WTC11 (cell line): Measurements from ENCODE around the gene CLMP. TPM values are rescaled to one million over a fixed set of nuclear protein-coding genes. Genes with fewer than 3 reads are reported as not detected.

ENCODE experiments used
- ATAC-seq: fragments of 200-7000 bp; cut with Tn5 transposase; 2 replicates; pipeline ENCODE4 v1.10.0; 2021; ENCODE audit warnings: mild to moderate bottlenecking, moderate library complexity
- CTCF ChIA-PET: fragments of 300-600 bp; sonication (Branson Sonifier 250); formaldehyde crosslinking; loops from one replicate; lab custom pipeline; 2021; ENCODE audit warnings: antibody characterized with exemption; lab: Charles Lee
- POLR2A ChIA-PET: fragments of 350-600 bp; sonication (Branson Sonifier 250); formaldehyde crosslinking; loops from one replicate; lab custom pipeline; 2021; ENCODE audit warnings: antibody characterized with exemption; lab: Charles Lee
- DNase-seq: peaks from one replicate; pipeline ENCODE4 v3.0.0; 2021; ENCODE audit warnings: low spot score
- H3K27ac Mint-ChIP-seq: 2 replicates; pipeline ENCODE4 v1.8.0; 2021; ENCODE audit warnings: mixed read lengths
- H3K27me3 Mint-ChIP-seq: 2 replicates; pipeline ENCODE4 v1.8.0; 2021; ENCODE audit warnings: low read depth, mild to moderate bottlenecking, moderate library complexity, mixed read lengths
- H3K36me3 Mint-ChIP-seq: 2 replicates; pipeline ENCODE4 v1.8.0; 2021; ENCODE audit warnings: mixed read lengths
- H3K4me1 Mint-ChIP-seq: 2 replicates; pipeline ENCODE4 v1.8.0; 2022; ENCODE audit warnings: mixed read lengths
- H3K4me3 Mint-ChIP-seq: 2 replicates; pipeline ENCODE4 v1.8.0; 2021; ENCODE audit warnings: mild to moderate bottlenecking, moderate library complexity, mixed read lengths
- H3K9me3 Mint-ChIP-seq: 2 replicates; pipeline ENCODE4 v1.8.0; 2021; ENCODE audit warnings: mixed read lengths
- ATF1 ChIP-seq: sonication (generic); formaldehyde crosslinking; IDR thresholded peaks from 2 replicates; pipeline ENCODE4 v1.8.1; 2023; ENCODE audit warnings: mild to moderate bottlenecking, moderate library complexity, missing genetic modification reagents
- GTF2I ChIP-seq: fragments of 250-450 bp; sonication (Bioruptor Pico); conservative IDR thresholded peaks from 2 replicates; pipeline ENCODE4 v1.4.0; 2021; ENCODE audit warnings: mild to moderate bottlenecking
- HMGA2 ChIP-seq: fragments of 250-450 bp; sonication (Bioruptor Pico); IDR thresholded peaks from 2 replicates; pipeline ENCODE4 v1.4.0; 2021; ENCODE audit warnings: mild to moderate bottlenecking, moderate library complexity
- JUN ChIP-seq: sonication (generic); formaldehyde crosslinking; IDR thresholded peaks from 2 replicates; pipeline ENCODE4 v1.8.0; 2023; ENCODE audit warnings: mild to moderate bottlenecking, missing genetic modification reagents
- NR1H2 ChIP-seq: sonication (generic); formaldehyde crosslinking; IDR thresholded peaks from 2 replicates; pipeline ENCODE4 v1.9.0; 2021; ENCODE audit warnings: mild to moderate bottlenecking, moderate library complexity, missing genetic modification reagents
- ZNF219 ChIP-seq: sonication (generic); formaldehyde crosslinking; IDR thresholded peaks from 2 replicates; pipeline ENCODE4 v1.8.0; 2023; ENCODE audit warnings: missing genetic modification reagents, mild to moderate bottlenecking, borderline replicate concordance
- ZNF416 ChIP-seq: fragments of 250-450 bp; sonication (Bioruptor Pico); IDR thresholded peaks from 2 replicates; pipeline ENCODE4 v1.9.0; 2021; ENCODE audit warnings: mild to moderate bottlenecking, inconsistent platforms
- total RNA-seq: library from RNA; stranded (reverse); gene quantifications from 3 replicates; pipeline ENCODE4 v1.2.3, GENCODE V29; 2021
- TF ChIP-seq, protein P1 (sequence below): sonication (generic); formaldehyde crosslinking; IDR thresholded peaks from 2 replicates; pipeline ENCODE4 v1.8.1; 2023; ENCODE audit warnings: mild to moderate bottlenecking, missing genetic modification reagents
- TF ChIP-seq, protein P2 (sequence below): fragments of 250-450 bp; sonication (Bioruptor Pico); IDR thresholded peaks from 2 replicates; pipeline ENCODE4 v2.1.2; 2022; ENCODE audit warnings: mild to moderate bottlenecking, moderate library complexity
- TF ChIP-seq, protein P3 (sequence below): sonication (generic); formaldehyde crosslinking; IDR thresholded peaks from 2 replicates; pipeline ENCODE4 v1.8.0; 2022; ENCODE audit warnings: mild to moderate bottlenecking, missing genetic modification reagents
- TF ChIP-seq, protein P4 (sequence below): fragments of 250-450 bp; sonication (Bioruptor Pico); IDR thresholded peaks from 2 replicates; pipeline ENCODE4 v1.9.0; 2021; ENCODE audit warnings: mild to moderate bottlenecking
- TF ChIP-seq, protein P5 (sequence below): fragments of 250-450 bp; sonication (Bioruptor Pico); IDR thresholded peaks from 2 replicates; pipeline ENCODE4 v1.8.0; 2021; ENCODE audit warnings: mild to moderate bottlenecking
- TF ChIP-seq, protein P6 (sequence below): sonication (generic); formaldehyde crosslinking; IDR thresholded peaks from 2 replicates; pipeline ENCODE4 v1.8.0; 2022; ENCODE audit warnings: mild to moderate bottlenecking, missing genetic modification reagents
- TF ChIP-seq, protein P7 (sequence below): sonication (generic); formaldehyde crosslinking; IDR thresholded peaks from 2 replicates; pipeline ENCODE4 v1.8.1; 2022; ENCODE audit warnings: mild to moderate bottlenecking, moderate library complexity, missing genetic modification reagents

The CLMP gene
- total RNA-seq, 1 experiment from 2014 or later: 20.0 TPM

DNA sequence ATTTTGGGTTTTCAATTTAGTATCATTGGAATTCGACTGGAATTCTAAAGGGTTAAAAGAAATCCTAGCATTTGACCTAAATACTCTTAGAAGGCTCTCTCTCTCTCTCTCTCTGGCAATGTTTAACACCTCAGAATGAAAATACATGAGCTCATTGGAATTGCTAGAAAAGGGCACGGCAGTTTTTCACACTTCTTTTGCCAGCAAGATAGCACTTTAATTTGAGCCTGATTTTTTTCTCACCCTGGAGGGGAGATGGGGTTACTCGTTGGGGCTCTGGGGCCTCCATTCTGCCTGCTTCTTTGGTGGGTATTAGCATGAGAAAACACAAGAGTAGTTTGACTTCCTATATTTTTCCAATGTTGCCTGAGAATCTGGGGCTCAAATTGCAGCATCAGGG is 22.8 kb upstream of the CLMP start:
- ChIA-PET POLR2A (interaction anchor here (0.5 kb wide), 1 partner anchor 248 kb away, joined by 4 read pairs; no protein-coding TSS in a partner anchor), CTCF (interaction anchor here (1.0 to 3.4 kb wide), 4 partner anchors 17 to 190 kb away, joined by 3 to 11 read pairs (median 6); no protein-coding TSS in a partner anchor)
- DNase-seq (no peak), ATAC-seq (peak; percentile 46)
- H3K36me3 Mint-ChIP-seq: no peaks in the 10 kb centered on the region
- peak overlapping the region; percentile 84 for H3K27ac Mint-ChIP-seq
- H3K9me3 Mint-ChIP-seq: peaks cover 24% of the 10 kb centered on the region
- peaks cover 45% of the 10 kb centered on the region for H3K4me1 Mint-ChIP-seq
- no peaks in the 10 kb centered on the region; the same call in 1 of the 2 replicates for H3K27me3 Mint-ChIP-seq
- TF ChIP-seq HMGA2 (CRISPR knock-in tag) (no peak), GTF2I (CRISPR knock-in tag) (no peak), JUN (CRISPR knock-in tag) (no peak), NR1H2 (CRISPR knock-in tag) (no peak), ZNF219 (CRISPR knock-in tag) (no peak), ZNF416 (CRISPR knock-in tag) (no peak), ATF1 (no peak)
- TF ChIP-seq, protein P1, sequence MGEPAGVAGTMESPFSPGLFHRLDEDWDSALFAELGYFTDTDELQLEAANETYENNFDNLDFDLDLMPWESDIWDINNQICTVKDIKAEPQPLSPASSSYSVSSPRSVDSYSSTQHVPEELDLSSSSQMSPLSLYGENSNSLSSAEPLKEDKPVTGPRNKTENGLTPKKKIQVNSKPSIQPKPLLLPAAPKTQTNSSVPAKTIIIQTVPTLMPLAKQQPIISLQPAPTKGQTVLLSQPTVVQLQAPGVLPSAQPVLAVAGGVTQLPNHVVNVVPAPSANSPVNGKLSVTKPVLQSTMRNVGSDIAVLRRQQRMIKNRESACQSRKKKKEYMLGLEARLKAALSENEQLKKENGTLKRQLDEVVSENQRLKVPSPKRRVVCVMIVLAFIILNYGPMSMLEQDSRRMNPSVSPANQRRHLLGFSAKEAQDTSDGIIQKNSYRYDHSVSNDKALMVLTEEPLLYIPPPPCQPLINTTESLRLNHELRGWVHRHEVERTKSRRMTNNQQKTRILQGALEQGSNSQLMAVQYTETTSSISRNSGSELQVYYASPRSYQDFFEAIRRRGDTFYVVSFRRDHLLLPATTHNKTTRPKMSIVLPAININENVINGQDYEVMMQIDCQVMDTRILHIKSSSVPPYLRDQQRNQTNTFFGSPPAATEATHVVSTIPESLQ: no peak
- TF ChIP-seq, protein P2, sequence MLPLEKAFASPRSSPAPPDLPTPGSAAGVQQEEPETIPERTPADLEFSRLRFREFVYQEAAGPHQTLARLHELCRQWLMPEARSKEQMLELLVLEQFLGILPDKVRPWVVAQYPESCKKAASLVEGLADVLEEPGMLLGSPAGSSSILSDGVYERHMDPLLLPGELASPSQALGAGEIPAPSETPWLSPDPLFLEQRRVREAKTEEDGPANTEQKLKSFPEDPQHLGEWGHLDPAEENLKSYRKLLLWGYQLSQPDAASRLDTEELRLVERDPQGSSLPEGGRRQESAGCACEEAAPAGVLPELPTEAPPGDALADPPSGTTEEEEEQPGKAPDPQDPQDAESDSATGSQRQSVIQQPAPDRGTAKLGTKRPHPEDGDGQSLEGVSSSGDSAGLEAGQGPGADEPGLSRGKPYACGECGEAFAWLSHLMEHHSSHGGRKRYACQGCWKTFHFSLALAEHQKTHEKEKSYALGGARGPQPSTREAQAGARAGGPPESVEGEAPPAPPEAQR (CRISPR knock-in tag): no peak
- TF ChIP-seq, protein P3, sequence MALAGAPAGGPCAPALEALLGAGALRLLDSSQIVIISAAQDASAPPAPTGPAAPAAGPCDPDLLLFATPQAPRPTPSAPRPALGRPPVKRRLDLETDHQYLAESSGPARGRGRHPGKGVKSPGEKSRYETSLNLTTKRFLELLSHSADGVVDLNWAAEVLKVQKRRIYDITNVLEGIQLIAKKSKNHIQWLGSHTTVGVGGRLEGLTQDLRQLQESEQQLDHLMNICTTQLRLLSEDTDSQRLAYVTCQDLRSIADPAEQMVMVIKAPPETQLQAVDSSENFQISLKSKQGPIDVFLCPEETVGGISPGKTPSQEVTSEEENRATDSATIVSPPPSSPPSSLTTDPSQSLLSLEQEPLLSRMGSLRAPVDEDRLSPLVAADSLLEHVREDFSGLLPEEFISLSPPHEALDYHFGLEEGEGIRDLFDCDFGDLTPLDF: no peak
- TF ChIP-seq, protein P4, sequence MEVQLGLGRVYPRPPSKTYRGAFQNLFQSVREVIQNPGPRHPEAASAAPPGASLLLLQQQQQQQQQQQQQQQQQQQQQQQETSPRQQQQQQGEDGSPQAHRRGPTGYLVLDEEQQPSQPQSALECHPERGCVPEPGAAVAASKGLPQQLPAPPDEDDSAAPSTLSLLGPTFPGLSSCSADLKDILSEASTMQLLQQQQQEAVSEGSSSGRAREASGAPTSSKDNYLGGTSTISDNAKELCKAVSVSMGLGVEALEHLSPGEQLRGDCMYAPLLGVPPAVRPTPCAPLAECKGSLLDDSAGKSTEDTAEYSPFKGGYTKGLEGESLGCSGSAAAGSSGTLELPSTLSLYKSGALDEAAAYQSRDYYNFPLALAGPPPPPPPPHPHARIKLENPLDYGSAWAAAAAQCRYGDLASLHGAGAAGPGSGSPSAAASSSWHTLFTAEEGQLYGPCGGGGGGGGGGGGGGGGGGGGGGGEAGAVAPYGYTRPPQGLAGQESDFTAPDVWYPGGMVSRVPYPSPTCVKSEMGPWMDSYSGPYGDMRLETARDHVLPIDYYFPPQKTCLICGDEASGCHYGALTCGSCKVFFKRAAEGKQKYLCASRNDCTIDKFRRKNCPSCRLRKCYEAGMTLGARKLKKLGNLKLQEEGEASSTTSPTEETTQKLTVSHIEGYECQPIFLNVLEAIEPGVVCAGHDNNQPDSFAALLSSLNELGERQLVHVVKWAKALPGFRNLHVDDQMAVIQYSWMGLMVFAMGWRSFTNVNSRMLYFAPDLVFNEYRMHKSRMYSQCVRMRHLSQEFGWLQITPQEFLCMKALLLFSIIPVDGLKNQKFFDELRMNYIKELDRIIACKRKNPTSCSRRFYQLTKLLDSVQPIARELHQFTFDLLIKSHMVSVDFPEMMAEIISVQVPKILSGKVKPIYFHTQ (CRISPR knock-in tag): no peak
- TF ChIP-seq, protein P5, sequence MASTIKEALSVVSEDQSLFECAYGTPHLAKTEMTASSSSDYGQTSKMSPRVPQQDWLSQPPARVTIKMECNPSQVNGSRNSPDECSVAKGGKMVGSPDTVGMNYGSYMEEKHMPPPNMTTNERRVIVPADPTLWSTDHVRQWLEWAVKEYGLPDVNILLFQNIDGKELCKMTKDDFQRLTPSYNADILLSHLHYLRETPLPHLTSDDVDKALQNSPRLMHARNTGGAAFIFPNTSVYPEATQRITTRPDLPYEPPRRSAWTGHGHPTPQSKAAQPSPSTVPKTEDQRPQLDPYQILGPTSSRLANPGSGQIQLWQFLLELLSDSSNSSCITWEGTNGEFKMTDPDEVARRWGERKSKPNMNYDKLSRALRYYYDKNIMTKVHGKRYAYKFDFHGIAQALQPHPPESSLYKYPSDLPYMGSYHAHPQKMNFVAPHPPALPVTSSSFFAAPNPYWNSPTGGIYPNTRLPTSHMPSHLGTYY (CRISPR knock-in tag): no peak
- TF ChIP-seq, protein P6, sequence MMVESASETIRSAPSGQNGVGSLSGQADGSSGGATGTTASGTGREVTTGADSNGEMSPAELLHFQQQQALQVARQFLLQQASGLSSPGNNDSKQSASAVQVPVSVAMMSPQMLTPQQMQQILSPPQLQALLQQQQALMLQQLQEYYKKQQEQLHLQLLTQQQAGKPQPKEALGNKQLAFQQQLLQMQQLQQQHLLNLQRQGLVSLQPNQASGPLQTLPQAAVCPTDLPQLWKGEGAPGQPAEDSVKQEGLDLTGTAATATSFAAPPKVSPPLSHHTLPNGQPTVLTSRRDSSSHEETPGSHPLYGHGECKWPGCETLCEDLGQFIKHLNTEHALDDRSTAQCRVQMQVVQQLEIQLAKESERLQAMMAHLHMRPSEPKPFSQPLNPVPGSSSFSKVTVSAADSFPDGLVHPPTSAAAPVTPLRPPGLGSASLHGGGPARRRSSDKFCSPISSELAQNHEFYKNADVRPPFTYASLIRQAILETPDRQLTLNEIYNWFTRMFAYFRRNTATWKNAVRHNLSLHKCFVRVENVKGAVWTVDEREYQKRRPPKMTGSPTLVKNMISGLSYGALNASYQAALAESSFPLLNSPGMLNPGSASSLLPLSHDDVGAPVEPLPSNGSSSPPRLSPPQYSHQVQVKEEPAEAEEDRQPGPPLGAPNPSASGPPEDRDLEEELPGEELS (CRISPR knock-in tag): no peak
- TF ChIP-seq, protein P7, sequence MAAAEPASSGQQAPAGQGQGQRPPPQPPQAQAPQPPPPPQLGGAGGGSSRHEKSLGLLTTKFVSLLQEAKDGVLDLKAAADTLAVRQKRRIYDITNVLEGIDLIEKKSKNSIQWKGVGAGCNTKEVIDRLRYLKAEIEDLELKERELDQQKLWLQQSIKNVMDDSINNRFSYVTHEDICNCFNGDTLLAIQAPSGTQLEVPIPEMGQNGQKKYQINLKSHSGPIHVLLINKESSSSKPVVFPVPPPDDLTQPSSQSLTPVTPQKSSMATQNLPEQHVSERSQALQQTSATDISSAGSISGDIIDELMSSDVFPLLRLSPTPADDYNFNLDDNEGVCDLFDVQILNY (CRISPR knock-in tag): no peak
- H3K4me3 Mint-ChIP-seq: no peak overlapping the region
